HG03378 (cell line): Measurements from ENCODE around the gene SLC26A9.

Experiments
- ATAC-seq: cut with Tn5 transposase; IDR thresholded peaks from one replicate; pipeline ENCODE4 v1.9.1; 2021; ENCODE audit warnings: mild to moderate bottlenecking, moderate library complexity; ENCODE audit not compliant: unreplicated experiment

Gene SLC26A9

GRCh38 chr1:205928317-205928716, 14.9 kb downstream of the SLC26A9 start:
- ATAC-seq: no peak

GRCh38 chr1:205927676-205928075, 15.6 kb downstream of the SLC26A9 start:
- no peak for ATAC-seq

GRCh38 chr1:205927247-205927646, 16.0 kb downstream of the SLC26A9 start:
- ATAC-seq: no peak

GRCh38 chr1:205926636-205927035, 16.6 kb downstream of the SLC26A9 start:
- ATAC-seq: no peak

- no peak for ATAC-seq
Measured at GRCh38 chr1:205926213-205926612, 17.0 kb downstream of the SLC26A9 start.

GRCh38 chr1:205925736-205926135, 17.5 kb downstream of the SLC26A9 start:
- no peak for ATAC-seq

- no peak for ATAC-seq
Measured at GRCh38 chr1:205924460-205924790, 18.8 kb downstream of the SLC26A9 start.

- no peak for ATAC-seq
Measured at GRCh38 chr1:205923651-205924459, 19.4 kb downstream of the SLC26A9 start.

GRCh38 chr1:205922806-205923205, 20.4 kb downstream of the SLC26A9 start:
- ATAC-seq: no peak

- ATAC-seq: no peak
Measured at GRCh38 chr1:205922314-205922713, 20.9 kb downstream of the SLC26A9 start.

GRCh38 chr1:205921570-205921909, 21.7 kb downstream of the SLC26A9 start:
- no peak for ATAC-seq

- ATAC-seq: no peak
Measured at GRCh38 chr1:205920861-205921569, 22.2 kb downstream of the SLC26A9 start.

GRCh38 chr1:205920159-205920558, 23.1 kb downstream of the SLC26A9 start:
- no peak for ATAC-seq

- ATAC-seq: no peak
Measured at GRCh38 chr1:205918955-205919746, 24.1 kb downstream of the SLC26A9 start.

- no peak for ATAC-seq
Measured at GRCh38 chr1:205917466-205918238, 25.6 kb downstream of the SLC26A9 start.

- no peak for ATAC-seq
Measured at GRCh38 chr1:205916541-205916940, 26.7 kb downstream of the SLC26A9 start.

GRCh38 chr1:205915354-205915990, 27.8 kb downstream of the SLC26A9 start:
- no peak for ATAC-seq

GRCh38 chr1:205914730-205915129, 28.5 kb downstream of the SLC26A9 start:
- ATAC-seq: no peak

- no peak for ATAC-seq
Measured at GRCh38 chr1:205914155-205914507, 29.1 kb downstream of the SLC26A9 start.

GRCh38 chr1:205913451-205914154, 29.7 kb downstream of the SLC26A9 start:
- no peak for ATAC-seq
